NCI-H226 (cell line): Measurements from ENCODE around the gene MAGI2.
A peak's percentile ranks its signal among the peaks of the same experiment; 100 is the strongest.

ENCODE experiments used
- DNase-seq: peaks from one replicate; pipeline ENCODE4 v3.0.0-alpha.2; 2015

MAGI2 gene

DNA sequence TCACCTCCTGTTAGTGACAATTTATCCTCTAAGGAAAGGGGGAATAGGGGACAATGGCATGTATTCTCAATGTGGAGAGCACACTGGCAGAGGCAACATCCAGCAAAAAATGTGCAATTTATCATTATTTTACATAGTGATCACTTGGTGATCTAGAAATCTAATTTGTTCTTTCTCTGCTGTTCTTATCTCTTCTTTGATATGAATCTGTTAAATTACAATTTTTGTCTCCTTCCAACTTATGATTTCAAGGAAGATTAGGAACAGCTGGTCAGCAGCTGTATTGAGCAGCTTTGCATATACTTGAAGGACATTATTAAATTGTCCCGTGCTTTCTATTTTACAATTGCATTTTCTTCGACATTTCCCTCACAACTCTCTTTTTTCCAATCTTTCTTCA, 213.1 kb downstream of the MAGI2 start:
- no peak for DNase-seq

DNA sequence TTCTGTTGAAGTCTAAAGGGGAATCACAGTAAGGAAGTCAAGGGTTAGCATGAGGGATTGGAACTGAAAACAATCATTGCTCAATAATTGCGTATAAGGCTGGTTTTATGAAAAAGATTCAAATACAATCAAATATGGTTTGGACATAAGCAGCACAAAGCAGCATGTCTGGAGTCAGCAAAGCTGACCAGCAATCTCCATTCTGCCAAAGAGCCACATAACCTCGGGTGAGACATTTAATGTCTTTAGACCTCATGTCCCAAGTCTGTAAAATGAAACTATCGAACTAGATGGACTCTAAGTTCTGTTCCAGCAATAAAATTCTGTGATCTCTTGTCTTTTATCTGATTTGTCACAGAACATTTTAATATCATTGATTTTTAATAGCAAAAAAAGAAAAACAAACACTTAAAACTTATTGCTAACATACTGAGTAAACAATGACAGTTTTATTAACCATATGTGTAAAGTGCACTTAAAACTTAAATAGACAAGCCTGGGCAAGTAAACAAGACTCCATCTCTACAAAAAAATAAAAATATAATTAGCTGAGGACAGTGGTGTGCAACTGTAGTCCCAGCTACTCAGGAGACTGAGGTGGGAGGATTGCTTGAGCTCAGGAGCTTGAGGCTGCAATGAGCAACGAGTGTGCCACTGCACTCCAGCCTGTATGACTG, 217.0 kb downstream of the MAGI2 start:
- DNase-seq = no peak

DNA sequence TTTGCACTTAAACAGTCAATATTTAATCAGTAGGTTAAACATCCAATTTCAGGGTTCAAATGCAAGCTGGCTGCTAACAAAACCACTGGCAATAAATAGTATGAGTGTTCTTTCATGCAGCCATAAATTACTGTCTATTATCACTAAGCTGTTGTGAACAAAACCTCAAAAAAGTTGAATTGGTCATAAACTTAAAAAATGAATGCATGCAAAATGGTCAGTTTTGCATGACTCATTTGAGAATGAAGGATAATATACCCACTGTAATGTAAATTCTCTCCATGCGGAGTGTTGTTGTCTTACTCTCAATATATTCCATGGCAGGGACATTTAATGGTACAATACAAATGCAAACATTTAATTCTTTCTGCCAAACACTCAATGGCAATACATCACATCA, 226.4 kb downstream of the MAGI2 start:
- DNase-seq = peak; percentile 20

DNA sequence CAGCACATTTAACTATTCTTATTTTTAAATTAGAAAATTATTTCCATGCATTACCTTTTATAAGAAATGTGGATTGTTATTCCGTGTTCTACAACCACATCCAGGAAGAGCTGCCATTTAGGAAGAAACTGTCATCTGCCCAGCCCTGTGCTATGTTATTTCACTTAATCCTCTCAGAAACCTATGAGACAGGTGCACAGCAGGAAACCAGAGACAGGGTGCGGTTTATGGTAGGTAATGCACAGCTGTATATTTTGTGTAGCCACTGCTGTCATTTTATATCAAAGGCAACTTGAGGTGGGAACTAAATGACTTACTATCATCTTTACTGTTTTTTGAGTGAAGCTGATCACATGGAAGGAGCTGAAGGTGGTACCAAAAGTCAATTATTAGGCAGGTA, 232.3 kb downstream of the MAGI2 start:
- no peak for DNase-seq

DNA sequence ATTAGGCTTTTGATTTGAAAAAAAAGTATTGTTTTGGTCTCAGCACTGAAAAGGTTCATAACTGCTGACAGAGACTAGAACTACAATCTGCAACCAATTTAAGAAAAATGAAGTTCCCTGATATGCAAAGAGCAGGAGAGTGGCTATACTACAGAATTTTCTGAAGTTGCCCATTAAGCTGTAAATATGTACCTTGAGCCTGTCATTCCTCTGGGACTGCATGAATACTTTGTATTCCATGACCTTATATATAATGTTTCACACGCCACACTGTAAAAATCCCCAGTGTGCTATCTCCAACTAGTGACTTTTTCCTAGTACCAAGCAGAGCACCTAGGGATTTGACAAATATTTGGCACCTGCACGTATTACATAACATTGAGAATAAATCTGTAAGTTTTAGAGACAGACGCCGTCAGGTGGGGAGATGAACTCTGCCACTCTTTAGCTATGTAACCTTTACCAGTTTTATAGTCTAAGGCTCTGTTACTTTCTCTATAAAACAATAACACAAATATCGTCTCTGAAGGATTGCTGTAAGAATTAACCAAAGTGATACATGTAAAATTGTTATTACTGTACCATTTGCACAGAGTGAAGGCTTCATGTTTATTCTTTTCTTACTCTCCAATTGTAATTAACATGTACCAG, 235.4 kb downstream of the MAGI2 start:
- DNase-seq = no peak

DNA sequence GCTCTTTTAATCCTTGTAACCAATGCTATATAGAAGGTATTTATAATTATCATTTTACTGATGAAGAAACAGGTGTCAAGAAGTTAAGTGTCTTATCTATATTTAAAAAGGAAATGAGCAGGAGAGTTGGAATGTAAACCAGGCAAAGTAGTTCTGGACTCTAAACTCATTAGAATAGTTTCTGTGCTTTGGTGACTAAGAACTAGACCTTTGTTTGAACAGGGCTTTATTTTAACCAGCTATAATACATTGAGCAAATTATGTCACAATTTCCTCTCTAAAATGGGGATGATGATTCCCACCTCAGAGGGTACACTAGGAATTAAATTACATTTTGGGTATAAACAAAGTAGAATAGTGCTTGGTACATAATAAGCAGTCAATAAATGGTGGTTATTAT, 236.0 kb downstream of the MAGI2 start:
- peak; percentile 35 for DNase-seq

DNA sequence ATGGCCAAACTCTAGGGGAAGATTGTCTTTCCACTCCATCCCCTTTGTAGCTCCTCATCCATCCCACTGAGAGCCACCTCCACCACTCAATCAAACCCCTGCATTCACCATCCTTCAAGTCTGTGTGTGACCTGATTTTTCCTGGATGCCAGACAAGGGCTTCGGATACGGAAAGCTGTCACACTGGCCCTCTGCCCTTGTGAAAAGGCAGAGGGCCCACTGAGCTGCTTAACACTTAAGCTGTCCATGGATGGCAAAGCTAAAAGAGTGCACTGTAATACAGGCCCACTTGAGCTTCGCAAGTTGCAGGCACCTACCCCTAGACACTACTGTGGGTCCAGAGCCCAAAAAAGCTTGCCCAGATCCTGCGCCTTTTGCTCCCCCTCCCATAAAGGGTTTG, 237.2 kb downstream of the MAGI2 start:
- DNase-seq = no peak

DNA sequence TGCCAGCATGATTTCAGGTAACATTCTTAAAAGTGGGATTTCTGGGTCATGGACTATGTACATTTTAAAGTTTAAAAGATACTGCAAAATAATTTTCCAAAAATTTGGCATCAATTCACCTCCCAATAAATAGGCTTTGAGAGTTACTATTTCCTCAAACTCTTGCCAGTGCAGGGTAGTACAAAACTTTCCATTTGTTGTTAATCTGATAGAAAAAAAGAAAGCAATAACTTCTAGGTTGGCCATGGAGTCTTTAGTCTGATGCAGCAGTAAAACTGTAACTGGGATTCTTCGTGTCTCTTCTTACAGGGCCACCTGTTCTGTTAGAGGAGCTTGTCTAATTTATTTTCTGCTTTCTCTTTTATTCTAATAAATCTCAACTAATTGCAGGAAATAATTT, 241.1 kb downstream of the MAGI2 start:
- no peak for DNase-seq

DNA sequence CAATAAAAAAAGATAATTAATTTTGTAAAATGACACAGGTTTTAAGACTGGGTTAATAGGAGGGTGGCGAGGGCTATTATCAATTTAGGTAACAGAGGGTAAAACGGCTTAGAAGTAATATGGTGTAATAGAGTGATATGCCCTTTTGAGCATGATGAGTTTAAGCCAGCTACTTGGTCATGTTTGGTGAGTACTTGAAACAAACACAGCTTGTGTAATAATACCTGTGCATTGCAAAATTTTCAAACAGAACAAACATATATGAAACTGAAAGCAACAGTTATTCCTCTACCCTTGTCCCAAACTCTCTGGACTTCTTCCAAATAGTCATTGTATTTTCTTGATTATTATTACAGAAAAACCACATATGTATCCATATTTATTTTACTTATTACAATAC, 241.7 kb downstream of the MAGI2 start:
- peak; percentile 13 for DNase-seq

DNA sequence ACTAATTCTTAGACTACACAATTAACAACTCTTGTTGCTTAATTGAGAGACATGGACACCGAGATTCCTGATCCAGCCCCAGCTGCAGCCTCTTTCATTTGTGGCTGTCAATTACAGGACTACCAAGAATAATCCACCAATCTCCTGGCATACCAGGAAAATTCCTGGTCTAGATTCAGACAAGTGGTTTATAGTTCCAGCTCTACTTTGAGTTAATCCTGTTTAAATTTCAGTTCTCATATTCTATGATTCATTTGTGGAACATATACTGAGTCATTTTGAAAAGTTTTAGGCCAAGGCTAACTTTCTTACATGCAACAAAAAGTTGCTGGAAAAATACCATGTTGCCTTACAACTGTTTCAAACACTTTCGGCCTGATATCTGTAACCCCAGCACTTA, 253.5 kb downstream of the MAGI2 start:
- no peak for DNase-seq

DNA sequence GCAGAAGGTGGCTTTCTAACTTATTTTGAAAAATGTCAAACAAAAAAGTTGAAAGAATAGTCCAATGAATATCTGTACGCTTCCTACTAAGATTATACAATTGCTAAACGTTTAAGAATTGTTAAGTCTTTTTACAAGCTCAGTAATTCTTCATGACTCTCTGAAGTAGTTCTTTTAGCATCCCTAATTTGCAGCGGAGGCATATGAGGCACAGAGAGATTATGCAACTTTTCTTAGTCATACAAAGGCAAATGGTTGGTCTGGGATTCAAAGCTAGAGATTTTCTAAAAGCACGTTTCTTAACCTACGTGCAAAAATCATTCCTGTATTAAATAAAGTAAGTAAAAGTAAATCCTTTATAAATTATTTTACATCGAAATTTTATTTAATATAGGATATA, 254.2 kb downstream of the MAGI2 start:
- DNase-seq = peak; percentile 13

DNA sequence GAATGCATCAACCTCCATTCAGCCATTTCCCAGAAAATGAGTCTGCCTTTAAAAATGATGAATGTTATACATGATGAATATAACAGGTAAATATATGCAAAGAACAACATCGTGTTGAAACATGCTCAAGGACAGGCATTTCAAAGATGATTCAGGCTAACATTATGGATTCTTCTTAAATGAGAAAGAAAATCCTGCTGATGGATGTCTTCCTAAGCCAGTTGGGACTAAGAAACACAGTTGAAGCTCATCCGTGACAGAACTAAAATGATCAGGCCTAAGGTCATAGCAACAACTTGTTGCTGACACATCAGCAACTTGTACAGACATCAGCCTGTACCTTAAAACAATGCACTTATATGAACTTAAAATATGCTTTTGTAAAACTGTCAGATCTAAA, 267.9 kb downstream of the MAGI2 start:
- no peak for DNase-seq

DNA sequence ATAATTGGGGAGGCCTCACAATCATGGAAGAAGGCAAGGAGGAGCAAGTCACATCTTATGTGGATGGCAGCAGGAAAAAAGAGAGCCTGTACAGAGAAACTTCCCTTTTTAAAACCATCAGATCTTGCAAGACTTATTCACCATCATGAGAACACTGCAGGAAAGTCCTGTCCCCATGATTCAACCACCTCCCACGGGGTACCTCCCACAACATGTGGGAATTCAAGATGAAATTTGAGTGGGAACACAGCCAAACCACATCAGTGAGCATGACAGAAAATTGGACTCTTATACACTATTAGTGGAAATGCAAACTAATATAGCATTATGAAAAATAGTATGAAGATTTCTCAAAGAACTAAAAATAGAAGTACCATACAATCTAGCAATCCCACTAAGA, 271.2 kb downstream of the MAGI2 start:
- peak; percentile 87 for DNase-seq

DNA sequence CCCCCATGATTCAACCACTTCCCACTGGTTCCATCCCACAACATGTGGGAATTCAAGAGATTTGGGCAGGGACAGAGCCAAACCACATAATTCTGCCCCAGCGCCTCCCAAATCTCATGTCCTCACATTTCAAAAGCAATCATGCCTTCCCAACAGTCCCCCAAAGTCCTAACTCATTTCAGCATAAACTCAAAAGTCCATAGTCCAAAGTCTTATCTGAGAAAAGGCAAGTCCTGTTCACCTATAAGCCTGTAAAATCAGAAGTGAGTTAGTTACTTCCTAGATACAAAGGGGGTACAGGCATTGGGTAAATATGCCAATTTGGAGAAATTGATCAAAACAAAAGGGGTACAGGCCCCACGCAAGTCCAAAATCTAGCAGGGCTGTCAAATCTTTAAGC, 272.9 kb downstream of the MAGI2 start:
- DNase-seq = no peak

DNA sequence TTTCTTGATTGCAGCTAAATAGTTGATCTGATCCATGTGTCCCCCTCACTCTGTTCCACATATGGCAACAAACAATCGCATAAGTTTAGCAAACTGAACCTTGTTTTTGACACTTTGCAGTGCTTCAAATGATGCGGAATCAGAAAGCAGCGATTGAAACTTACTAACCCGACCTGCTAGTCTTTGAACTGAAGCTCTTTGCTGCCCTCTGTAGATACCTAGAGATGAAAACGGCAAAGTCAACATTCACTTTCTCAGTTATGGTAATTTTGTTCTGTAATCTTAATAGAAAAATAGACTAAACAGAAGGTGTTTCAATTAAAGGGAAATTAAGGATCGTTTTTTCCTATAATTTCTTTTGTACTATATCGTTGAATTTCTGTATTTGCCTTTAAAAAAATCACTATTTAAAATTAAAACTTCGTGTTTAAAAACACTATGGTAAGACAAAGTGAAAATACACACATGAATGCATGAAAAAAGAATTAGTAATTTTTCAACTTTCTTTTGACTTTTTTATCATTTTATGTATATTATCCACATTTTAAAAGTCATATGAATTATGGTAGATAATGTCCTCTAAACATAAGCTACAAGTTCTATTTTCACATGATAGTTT, 276.5 kb downstream of the MAGI2 start:
- no peak for DNase-seq

DNA sequence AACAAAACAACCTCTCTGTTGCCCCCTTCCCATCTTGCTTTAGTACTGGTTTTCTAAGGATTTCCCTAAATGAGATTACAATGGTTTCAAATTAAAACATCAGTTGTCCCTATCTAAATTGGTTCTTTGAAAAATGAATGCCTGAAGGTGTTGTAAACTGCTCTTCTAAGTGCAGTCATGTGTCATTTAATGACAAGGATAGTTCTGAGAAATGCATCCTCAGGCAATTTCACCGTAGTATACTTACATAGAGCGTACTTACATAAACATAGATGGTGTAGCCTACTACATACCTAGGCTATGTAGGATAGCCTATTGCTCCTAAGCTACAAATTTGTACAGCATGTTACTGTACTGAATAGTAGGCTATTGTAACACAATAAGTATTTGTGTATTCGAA, 278.1 kb downstream of the MAGI2 start:
- DNase-seq = no peak

DNA sequence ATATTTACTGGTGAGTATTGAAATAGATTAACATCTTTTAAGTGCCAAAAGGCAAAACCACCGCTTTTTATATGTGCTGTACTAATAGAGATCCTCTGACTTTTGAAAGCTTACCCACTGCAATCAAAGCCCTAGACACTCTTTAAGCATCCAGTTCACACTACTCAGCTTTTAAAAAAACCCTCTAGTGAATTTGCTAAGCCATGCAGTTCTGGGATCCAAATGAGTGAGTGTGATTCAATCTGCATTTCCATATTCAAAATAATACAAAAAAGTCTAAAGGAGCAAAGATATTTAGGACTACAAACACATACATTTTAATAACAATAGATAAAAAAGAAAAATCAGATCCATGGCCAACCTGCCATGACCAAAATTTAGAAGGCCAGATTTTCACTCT, 288.2 kb downstream of the MAGI2 start:
- DNase-seq = no peak

DNA sequence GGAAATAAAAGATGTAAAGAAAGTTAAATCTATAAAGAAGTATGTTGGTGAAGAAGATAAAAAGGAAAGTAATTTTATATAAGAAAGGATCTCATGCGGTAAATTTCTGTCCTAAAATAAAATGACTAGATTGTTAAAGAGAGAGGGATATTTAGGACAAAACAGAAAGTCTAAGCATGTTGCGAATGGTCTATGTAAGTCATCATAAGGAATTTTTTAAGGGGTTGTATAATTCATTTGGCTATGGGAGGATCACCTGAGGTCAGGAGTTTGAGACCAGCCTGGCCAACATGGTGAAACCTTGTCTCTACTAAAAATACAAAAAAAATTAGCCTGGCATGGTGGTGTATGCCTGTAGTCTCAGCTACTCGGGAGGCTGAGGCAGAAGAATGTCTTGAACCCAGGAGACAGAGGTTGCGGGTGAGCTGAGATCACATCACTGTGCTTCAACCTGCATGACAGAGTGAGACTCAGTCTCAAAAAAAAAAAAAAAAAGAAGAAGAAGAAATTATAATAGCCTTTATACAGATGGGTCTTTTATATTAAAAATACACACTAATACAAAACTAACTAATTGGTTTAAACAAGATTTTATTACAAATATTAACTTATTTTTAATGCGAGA, 294.3 kb downstream of the MAGI2 start:
- no peak for DNase-seq

DNA sequence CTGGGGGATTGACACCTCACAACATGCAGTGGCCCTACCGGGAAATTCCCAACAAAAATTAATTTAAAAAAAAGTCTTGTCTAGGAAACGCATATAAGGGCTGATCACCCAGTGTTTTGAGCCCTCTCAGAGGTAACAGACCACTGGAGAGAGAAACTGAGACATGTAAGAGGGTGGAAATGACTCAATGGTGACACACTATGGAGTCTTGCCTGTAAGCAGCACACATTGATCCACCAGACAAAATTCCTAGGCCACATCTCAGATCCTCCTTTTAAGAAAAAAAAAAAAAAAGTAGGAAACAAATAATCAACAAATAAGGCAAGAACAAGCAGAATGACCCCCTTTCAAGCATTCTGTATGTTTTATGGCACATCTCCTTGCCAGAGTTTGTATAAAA, 296.2 kb downstream of the MAGI2 start:
- DNase-seq = no peak

DNA sequence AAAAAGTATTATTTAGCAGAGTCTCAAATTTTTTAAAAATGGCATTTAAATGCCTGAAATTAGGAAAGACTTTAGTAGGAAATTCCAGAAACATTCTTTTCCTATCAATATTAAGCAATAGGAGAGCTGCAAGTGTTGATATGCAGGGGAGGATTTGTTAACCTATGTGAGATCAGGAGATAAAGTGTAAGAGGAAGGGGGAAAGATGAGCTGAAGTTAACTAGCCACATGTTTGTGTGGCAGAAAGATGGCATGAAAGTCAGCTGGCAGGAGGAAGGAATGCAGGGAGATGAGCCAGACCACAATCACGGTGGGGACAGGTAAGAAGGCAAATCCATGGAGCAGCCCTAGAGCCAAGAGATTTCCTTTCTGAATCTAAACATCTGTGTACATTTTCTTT, 303.6 kb downstream of the MAGI2 start:
- peak; percentile 62 for DNase-seq

DNA sequence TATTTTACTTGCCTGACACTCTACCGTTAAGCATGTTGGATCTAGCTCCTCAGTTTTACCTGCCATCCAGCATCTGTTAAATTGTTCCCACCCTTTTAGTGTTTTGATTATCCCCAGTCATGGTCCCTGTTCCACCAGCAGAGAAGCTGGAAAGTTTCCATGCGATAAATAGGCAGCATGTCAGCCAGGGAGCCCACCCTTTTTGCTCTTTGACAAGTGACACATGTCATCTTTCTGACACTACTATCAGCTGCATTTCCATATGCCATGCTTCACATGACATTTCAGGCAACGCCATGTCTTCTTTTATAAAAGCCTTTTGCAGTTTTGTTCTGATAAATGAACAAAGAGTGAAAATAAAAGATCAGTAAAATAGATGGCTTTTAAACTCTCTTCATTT, 310.8 kb downstream of the MAGI2 start:
- DNase-seq = no peak

DNA sequence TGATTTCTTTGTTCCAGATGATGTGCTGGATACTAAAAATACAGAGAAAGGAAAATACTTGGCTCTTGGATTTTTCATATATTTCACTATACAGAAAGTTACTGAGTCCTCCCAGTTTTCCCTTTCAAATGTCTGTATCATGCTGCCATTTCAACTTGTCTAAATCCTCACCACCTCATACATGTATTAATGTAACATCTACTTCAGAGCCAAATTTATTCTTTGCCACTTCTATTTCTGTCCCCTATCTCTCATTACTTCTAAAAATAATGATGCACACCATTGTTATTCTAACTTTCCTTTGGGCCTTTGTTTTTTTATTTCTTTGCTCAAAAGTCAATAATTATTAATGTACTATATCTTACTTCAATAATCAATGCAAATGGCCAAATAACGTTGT, 312.2 kb downstream of the MAGI2 start:
- no peak for DNase-seq

DNA sequence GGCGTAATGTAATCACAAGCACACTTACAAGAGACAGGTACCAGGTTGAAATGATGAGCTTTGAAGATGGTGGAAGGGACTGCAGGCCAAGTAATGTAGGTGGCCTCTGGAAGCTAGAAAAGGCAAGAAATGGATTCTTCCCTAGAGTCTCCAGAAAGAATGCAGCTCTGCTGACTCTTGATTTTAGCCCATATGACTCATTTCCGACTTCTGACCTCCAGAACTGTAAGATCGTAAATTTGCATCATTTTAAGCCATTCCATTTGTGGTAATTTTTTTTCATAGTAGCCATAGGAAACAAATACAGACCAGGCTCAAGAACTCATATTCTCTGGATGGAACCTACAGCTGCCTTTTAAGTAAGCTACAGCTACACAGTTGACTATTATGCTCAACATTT, 315.5 kb downstream of the MAGI2 start:
- peak; percentile 40 for DNase-seq

DNA sequence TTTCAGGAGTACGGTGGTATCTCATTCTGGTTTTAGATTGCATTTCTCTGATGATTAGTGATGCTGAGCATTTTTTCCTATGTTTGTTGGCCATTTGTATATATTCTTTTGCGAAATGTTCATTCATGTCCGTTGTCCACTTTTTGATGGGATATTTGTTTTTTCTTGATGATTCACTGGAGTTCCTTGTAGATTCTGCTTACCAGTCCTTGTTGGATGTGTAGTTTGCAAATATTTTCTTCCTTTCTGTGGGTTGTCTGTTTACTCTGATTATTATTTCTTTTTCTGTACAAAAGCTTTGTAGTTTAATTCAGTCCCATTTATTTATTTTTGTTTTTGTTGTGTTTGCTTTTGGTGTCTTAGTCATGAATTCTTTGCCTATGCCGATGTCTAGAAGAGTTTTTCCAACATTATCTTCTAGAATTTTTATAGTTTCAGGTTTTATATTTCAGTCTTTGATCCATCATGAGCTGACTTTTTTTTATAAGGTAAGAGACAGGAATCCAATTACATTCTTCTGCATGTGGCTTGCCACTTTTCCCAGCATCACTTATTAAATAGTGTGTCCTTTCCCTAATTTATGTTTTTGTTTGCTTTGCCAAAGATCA, 320.5 kb downstream of the MAGI2 start:
- DNase-seq = no peak
